ENCODE measurements around the gene ZMYND12.
A peak's percentile ranks its signal among the peaks of the same experiment; 100 is the strongest.

GRCh38 chr1:42456010-42456753, at the start of gene ZMYND12, which contains the start of gene PPCS:
- TF ChIP-seq POLR2A (IDR thresholded peaks at IDR 0.05; ENCODE audit: low read length): peak; percentile 91
- TF ChIP-seq GATA1 (IDR thresholded peaks at IDR 0.05; ENCODE audit: low read depth, low read length): no peak
